Right lobe of liver (tissue), 4 donors: Measurements from ENCODE around the gene TENM3.

ENCODE experiments used
- CTCF ChIP-seq, 4 donors: fragments of 200-600 bp in 3 of 4; fragments of 450-650 bp in 1 of 4; IDR thresholded peaks; one replicate each; pipeline versions ENCODE4 v1.5.1 to v1.8.0; 2016 to 2022; ENCODE audit warnings: antibody characterized with exemption in 4 of 4, mild to moderate bottlenecking in 2 of 4
- POLR2A ChIP-seq: fragments of 450-650 bp; IDR thresholded peaks from one replicate; pipeline ENCODE4 v1.6.1; 2017; ENCODE audit warnings: antibody characterized with exemption, mild to moderate bottlenecking
- donor health status: DM: no; HTN: no; CAD: no.
- donor health status: DM: no; HTN: no; CAD: no.
- donor health status: DM: no; HTN: yes; CAD: no.

- no peak for TF ChIP-seq CTCF (IDR thresholded peaks at IDR 0.05)
- no peak for TF ChIP-seq POLR2A
These were observed 48.5 kb downstream of the TENM3 start for GRCh38 chr4:182291597-182292270.
